HK-2 (cell line): ENCODE data around the gene TMEM213.

Source experiments
- DNase-seq: peaks from one replicate; pipeline ENCODE4 v3.0.0-alpha.2; 2018; ENCODE audit not compliant: unreplicated experiment

Gene TMEM213

GRCh38 chr7:138842111-138842510 is 44.3 kb downstream of the TMEM213 start:
- peak; percentile 83 for DNase-seq

- DNase-seq = no peak
These were observed 46.1 kb downstream of the TMEM213 start for GRCh38 chr7:138843632-138844580.

GRCh38 chr7:138845711-138846110 is 47.9 kb downstream of the TMEM213 start:
- DNase-seq = no peak

GRCh38 chr7:138848056-138848980 is 50.5 kb downstream of the TMEM213 start:
- no peak for DNase-seq

GRCh38 chr7:138849701-138850100 is 51.9 kb downstream of the TMEM213 start:
- DNase-seq = no peak

GRCh38 chr7:138852469-138852868 is 54.7 kb downstream of the TMEM213 start:
- no peak for DNase-seq

GRCh38 chr7:138853448-138853847 is 55.7 kb downstream of the TMEM213 start:
- DNase-seq = no peak

GRCh38 chr7:138854115-138854645 is 56.4 kb downstream of the TMEM213 start:
- no peak for DNase-seq

GRCh38 chr7:138857728-138858127 is 59.9 kb downstream of the TMEM213 start:
- no peak for DNase-seq

GRCh38 chr7:138861051-138861450 is 63.3 kb downstream of the TMEM213 start:
- no peak for DNase-seq

- DNase-seq = no peak
These were observed 66.1 kb downstream of the TMEM213 start for GRCh38 chr7:138863931-138864330.

- no peak for DNase-seq
These were observed 66.9 kb downstream of the TMEM213 start for GRCh38 chr7:138864667-138865066.

- no peak for DNase-seq
These were observed 68.0 kb downstream of the TMEM213 start for GRCh38 chr7:138865843-138866242.

GRCh38 chr7:138866353-138866752 is 68.6 kb downstream of the TMEM213 start:
- no peak for DNase-seq

- DNase-seq = no peak
These were observed 70.0 kb downstream of the TMEM213 start for GRCh38 chr7:138867744-138868143.

- DNase-seq = no peak
These were observed 70.9 kb downstream of the TMEM213 start for GRCh38 chr7:138868711-138869110.

- DNase-seq = no peak
These were observed 71.6 kb downstream of the TMEM213 start for GRCh38 chr7:138869353-138869752.

GRCh38 chr7:138871065-138871813 is 73.4 kb downstream of the TMEM213 start:
- DNase-seq = no peak

- DNase-seq = no peak
These were observed 74.0 kb downstream of the TMEM213 start for GRCh38 chr7:138871814-138872090.

GRCh38 chr7:138872576-138872975 is 74.8 kb downstream of the TMEM213 start:
- DNase-seq = no peak

- DNase-seq = no peak
These were observed 75.6 kb downstream of the TMEM213 start for GRCh38 chr7:138873220-138873892.
